ENCODE data around the gene ADAM33.

ADAM33 gene

DNA sequence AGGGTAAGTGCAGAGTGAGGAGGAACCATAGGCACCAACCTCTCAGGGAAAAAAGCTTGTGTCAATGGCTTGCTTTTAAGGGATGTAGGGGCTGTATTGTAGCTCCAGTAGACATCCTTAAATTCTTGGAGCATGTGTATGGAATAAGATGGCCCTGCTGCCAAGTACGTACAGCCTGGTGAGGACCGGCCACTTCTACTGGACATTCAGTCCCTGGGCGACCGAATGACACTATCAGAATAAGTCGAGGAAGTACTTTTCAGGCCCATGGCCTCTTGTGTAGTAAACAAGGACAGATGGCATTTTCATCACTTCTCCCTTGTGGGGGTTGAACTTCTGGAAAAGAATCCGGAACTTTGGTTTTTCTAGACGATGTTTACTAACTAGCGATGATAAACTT lies 51.4 kb downstream of the ADAM33 start:
- H3K36me3 ChIP-seq (ENCODE audit: control insufficient read depth in 1 of 2, insufficient read depth in 2 of 2, low read length in 2 of 2): peaks cover 14 to 22% of the 10 kb centered on the region in 2 donors
- H3K4me3 ChIP-seq (ENCODE audit: low read depth in 1 of 2, low read length in 2 of 2): no peak overlapping the region
- no peak overlapping the region for H3K27ac ChIP-seq (ENCODE audit: low read length)
- no peaks in the 10 kb centered on the region for H3K4me1 ChIP-seq (ENCODE audit: control insufficient read depth in 1 of 2, insufficient read depth in 2 of 2, low read length in 2 of 2)
- H3K27me3 ChIP-seq (ENCODE audit: low read depth, low read length): no peaks in the 10 kb centered on the region
- no peaks in the 10 kb centered on the region for H3K9me3 ChIP-seq (ENCODE audit: control insufficient read depth in 1 of 2, low read length in 2 of 2)

DNA sequence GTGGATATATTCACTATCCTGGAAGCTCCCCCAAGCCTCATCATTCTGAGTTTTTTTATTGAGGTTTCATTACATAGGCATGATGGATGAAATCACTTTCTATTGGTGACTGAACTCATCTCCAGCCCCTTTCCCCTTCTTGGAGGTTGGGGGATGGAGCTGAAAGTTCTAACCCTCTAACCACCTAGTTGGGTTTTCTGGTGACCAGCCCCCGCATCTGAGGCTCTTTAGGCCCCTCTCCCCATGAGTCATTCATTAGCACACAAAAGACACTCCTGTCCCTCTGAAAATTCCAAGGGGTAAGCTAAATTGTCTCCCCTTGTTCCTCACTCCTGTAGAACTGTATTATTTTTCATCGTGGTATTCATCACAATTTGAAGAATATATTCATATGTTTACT lies 51.9 kb downstream of the ADAM33 start:
- no peaks in the 10 kb centered on the region for H3K9me3 ChIP-seq (ENCODE audit: control insufficient read depth in 1 of 2, low read length in 2 of 2)
- H3K4me3 ChIP-seq (ENCODE audit: low read depth in 1 of 2, low read length in 2 of 2): no peak overlapping the region
- no peaks in the 10 kb centered on the region for H3K27me3 ChIP-seq (ENCODE audit: low read depth, low read length)
- H3K27ac ChIP-seq (ENCODE audit: low read length): no peak overlapping the region
- no peaks in the 10 kb centered on the region for H3K4me1 ChIP-seq (ENCODE audit: control insufficient read depth in 1 of 2, insufficient read depth in 2 of 2, low read length in 2 of 2)
- H3K36me3 ChIP-seq (ENCODE audit: control insufficient read depth in 1 of 2, insufficient read depth in 2 of 2, low read length in 2 of 2): peaks cover 17 to 27% of the 10 kb centered on the region in 2 donors

DNA sequence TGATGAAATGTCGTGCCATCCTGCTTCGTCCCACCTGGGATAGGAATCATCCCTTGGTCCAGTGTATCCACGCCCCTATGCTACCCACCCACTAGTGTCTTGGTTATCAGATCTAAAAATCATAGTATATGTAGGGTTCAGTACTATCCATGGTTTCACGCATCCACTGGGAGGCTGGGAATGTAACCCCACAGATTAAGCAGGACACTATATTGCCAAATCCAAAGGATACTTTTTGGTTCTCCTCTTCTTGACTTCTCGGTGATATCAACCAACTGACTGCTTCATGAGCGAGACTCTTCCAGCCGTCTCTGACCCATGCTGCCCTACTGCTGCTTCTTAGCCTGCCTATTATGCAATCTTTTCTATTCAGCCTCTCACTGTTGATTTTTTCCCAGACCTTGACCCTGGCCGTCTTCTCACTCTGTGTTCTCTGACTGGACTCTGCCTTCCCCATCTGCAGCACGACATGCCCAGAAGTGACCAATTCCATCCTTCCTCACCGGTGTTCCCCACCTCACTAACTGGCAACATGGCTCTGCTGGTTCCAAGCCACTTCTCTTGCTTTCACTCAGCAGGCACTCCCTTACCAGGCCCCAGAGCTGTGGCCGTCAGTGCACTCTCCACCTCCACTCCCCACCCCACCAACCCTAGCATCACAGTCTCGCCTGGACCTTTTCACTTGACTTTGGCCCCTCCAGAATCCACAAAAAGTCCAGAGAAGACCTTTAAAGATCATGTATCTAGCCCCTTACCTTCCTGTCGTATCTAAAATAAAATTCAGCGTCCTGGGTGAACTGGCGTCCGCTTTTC lies 53.1 kb downstream of the ADAM33 start:
- H3K9me3 ChIP-seq (ENCODE audit: control insufficient read depth in 1 of 2, low read length in 2 of 2): no peaks in the 10 kb centered on the region
- no peak overlapping the region for H3K4me3 ChIP-seq (ENCODE audit: low read depth in 1 of 2, low read length in 2 of 2)
- H3K4me1 ChIP-seq (ENCODE audit: control insufficient read depth in 1 of 2, insufficient read depth in 2 of 2, low read length in 2 of 2): no peaks in the 10 kb centered on the region
- peaks cover 12 to 26% of the 10 kb centered on the region in 2 donors for H3K36me3 ChIP-seq (ENCODE audit: control insufficient read depth in 1 of 2, insufficient read depth in 2 of 2, low read length in 2 of 2)
- H3K27me3 ChIP-seq (ENCODE audit: low read depth, low read length): no peaks in the 10 kb centered on the region
- H3K27ac ChIP-seq (ENCODE audit: low read length): no peak overlapping the region

DNA sequence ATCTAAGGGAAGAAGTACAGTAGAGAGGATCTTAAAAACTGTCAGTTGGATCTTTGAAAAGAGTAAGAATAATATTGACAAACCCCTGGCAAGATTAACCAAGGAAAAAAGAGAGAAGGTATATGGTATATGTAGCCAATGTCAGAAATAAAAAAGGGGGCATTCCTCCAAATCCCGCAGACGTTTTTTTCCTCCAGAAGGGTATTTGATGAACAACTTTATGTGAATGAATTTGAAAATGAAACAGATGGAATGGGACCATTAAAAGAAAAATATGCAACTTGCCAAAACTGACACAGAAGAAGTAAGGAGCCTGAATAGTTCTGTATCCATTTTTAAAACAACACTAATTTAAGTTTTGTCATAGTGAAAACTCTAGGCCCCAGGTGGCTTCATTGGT lies 54.3 kb downstream of the ADAM33 start:
- Histone ChIP-seq H3K27ac (ENCODE audit: low read length) (no peak overlapping the region), H3K36me3 (ENCODE audit: control insufficient read depth in 1 of 2, insufficient read depth in 2 of 2, low read length in 2 of 2) (peaks cover 9 to 26% of the 10 kb centered on the region in 2 donors), H3K4me3 (ENCODE audit: low read depth in 1 of 2, low read length in 2 of 2) (no peak overlapping the region), H3K9me3 (ENCODE audit: control insufficient read depth in 1 of 2, low read length in 2 of 2) (no peaks in the 10 kb centered on the region), H3K27me3 (ENCODE audit: low read depth, low read length) (no peaks in the 10 kb centered on the region), H3K4me1 (ENCODE audit: control insufficient read depth in 1 of 2, insufficient read depth in 2 of 2, low read length in 2 of 2) (no peaks in the 10 kb centered on the region)

DNA sequence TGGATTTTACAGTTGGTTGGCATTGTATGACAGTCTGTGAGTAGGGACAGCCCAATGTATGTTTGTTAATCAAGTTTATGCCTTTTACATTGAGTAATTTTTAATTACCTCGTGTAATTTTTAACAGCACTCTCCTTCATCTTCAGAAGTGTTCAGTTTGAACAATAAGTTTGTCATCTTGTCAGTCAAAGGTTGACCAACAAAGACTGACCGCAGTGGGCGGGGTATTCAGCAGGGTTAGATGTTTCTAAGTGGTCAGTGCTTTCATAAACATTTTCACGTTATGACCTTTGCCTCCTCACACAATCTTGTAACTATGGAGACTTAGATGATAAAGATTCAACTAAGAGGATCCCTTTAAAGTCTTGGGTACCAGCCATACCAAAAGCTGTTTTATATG lies 59.4 kb downstream of the ADAM33 start:
- Histone ChIP-seq H3K4me1 (ENCODE audit: control insufficient read depth in 1 of 2, insufficient read depth in 2 of 2, low read length in 2 of 2) (no peaks in the 10 kb centered on the region), H3K27me3 (ENCODE audit: low read depth, low read length) (no peaks in the 10 kb centered on the region), H3K27ac (ENCODE audit: low read length) (no peak overlapping the region), H3K9me3 (ENCODE audit: control insufficient read depth in 1 of 2, low read length in 2 of 2) (no peaks in the 10 kb centered on the region), H3K4me3 (ENCODE audit: low read depth in 1 of 2, low read length in 2 of 2) (no peak overlapping the region), H3K36me3 (ENCODE audit: control insufficient read depth in 1 of 2, insufficient read depth in 2 of 2, low read length in 2 of 2) (peaks cover 18 to 21% of the 10 kb centered on the region in 2 donors)

DNA sequence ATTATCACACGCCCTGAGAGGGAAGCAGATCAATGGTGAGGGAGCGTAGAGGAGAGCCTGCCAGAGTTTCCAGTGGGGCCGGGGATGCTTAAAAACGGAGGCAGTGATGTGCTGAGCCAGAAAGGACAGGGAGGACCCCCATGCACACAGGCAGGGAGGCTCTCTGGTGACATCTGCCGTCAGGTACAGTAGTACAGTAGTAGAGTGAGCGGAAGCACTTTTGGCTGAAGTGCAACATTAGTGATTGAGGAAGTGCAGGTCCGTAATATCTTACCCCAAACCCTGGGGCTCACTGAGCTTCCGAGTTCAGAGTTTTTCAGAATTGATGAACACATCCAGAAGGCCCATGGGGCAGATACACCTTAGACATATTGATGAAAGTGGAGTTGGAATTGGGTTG lies 60.7 kb downstream of the ADAM33 start:
- Histone ChIP-seq H3K27me3 (ENCODE audit: low read depth, low read length) (no peaks in the 10 kb centered on the region), H3K9me3 (ENCODE audit: control insufficient read depth in 1 of 2, low read length in 2 of 2) (no peaks in the 10 kb centered on the region), H3K27ac (ENCODE audit: low read length) (no peak overlapping the region), H3K36me3 (ENCODE audit: control insufficient read depth in 1 of 2, insufficient read depth in 2 of 2, low read length in 2 of 2) (peaks cover 21 to 25% of the 10 kb centered on the region in 2 donors), H3K4me3 (ENCODE audit: low read depth in 1 of 2, low read length in 2 of 2) (no peak overlapping the region), H3K4me1 (ENCODE audit: control insufficient read depth in 1 of 2, insufficient read depth in 2 of 2, low read length in 2 of 2) (no peaks in the 10 kb centered on the region)

All from muscle layer of duodenum (tissue), 2 donors.